Measurements from ENCODE around the gene IL6R. TPM values are rescaled to one million over a fixed set of nuclear protein-coding genes. Genes with fewer than 3 reads are reported as not detected.

IL6R gene
- total and polyA plus RNA-seq, 2 of the 4 experiments (the other 2 are of a cell fraction), result 5.3 to 9.5 TPM

- peak overlapping the region; percentile 85 for H3K18ac ChIP-seq (ENCODE audit: low read depth, low read length)
- intact Hi-C loops (cut with micrococcal nuclease), result loop anchor here (2.0 to 5.0 kb wide), 2 partner anchors 17 to 56 kb away; partner anchors contain the start of gene IL6R
- H3K27ac ChIP-seq (ENCODE audit: insufficient read depth, low read length), result peak overlapping the region; percentile 86; the same call in 1 of the 2 replicates
- H3K9me3 ChIP-seq (ENCODE audit: control insufficient read depth, insufficient read depth, low read length), result no peaks in the 10 kb centered on the region; the same call in 1 of the 2 replicates
- H3K4me3 ChIP-seq (ENCODE audit: insufficient read depth, low read depth, low read length), result no peak overlapping the region
- no peak overlapping the region for H3K9ac ChIP-seq (ENCODE audit: low read depth, low read length)
- H2BK5ac ChIP-seq (ENCODE audit: low read depth, low read length, poor library complexity, severe bottlenecking), result peak overlapping the region; percentile 76
- H2BK120ac ChIP-seq (ENCODE audit: low read depth, low read length), result peak overlapping the region; percentile 96
- H3K4me1 ChIP-seq (ENCODE audit: control insufficient read depth, insufficient read depth, low read length), result peaks cover 8% of the 10 kb centered on the region
- H2BK20ac ChIP-seq (ENCODE audit: low read depth, low read length), result peak overlapping the region; percentile 94
- no TSS peak for BruUV-seq (replicated peaks)
- ChIA-PET POLR2A (ENCODE audit: unreplicated experiment) (interaction anchor here (0.6 kb wide), 2 partner anchors 48 to 514 kb away, joined by 3 to 4 read pairs; no protein-coding TSS in a partner anchor), CTCF (interaction anchor here (1.2 to 1.4 kb wide), 2 partner anchors 13 to 44 kb away, joined by 3 to 5 read pairs; no protein-coding TSS in a partner anchor)
- dilution Hi-C loops (cut with HindIII; ENCODE audit: low sequenced_read_pairs, unreplicated experiment), result no loop called here
- 36% methylated on average over 3 of the region's 4 CpGs; no CpG with 5 or more reads in 1 of the 2 experiments for WGBS, 2 experiments (ENCODE audit: extremely low coverage in 2 of 2, insufficient read length in 1 of 2)
- no peaks in the 10 kb centered on the region for H3K79me1 ChIP-seq (ENCODE audit: low read depth in 1 of 2, low read length in 2 of 2)
- ATAC-seq (ENCODE audit: low read depth) (peak; percentile 40), DNase-seq (no peak)
- H2AK9ac ChIP-seq (replicated peaks; ENCODE audit: low read depth, low read length, poor library complexity), result peak overlapping the region; percentile 87
- no peaks in the 10 kb centered on the region for H4K20me1 ChIP-seq (ENCODE audit: insufficient read depth, low read length)
- H4K91ac ChIP-seq (ENCODE audit: insufficient read depth, low read depth, low read length), result peak overlapping the region; percentile 72
- H2BK15ac ChIP-seq (ENCODE audit: low read depth, low read length), result peak overlapping the region; percentile 95; the same call in 2 of the 3 replicates
- peak overlapping the region; percentile 97 for H3K4ac ChIP-seq (ENCODE audit: low read depth, low read length)
- H3K9me1 ChIP-seq (ENCODE audit: insufficient read depth, low read length), result peaks cover 9% of the 10 kb centered on the region
- 0 out of 2 replicates have a peak overlapping the region, but pooled peaks have one; percentile 3 for H3K4me2 ChIP-seq (ENCODE audit: low read depth, low read length)
- H2AFZ ChIP-seq (replicated peaks; ENCODE audit: low read length, poor library complexity), result peak overlapping the region; percentile 73
- peak overlapping the region; percentile 53 to 76; a peak in 3 of 4 replicates for H4K8ac ChIP-seq (ENCODE audit: low read depth in 2 of 2, low read length in 2 of 2)
- peak overlapping the region; percentile 25 for H4K5ac ChIP-seq (ENCODE audit: low read depth, low read length)
- H3K14ac ChIP-seq (replicated peaks; ENCODE audit: low read depth, low read length), result peak overlapping the region; percentile 97
- TF ChIP-seq FOS (IDR thresholded peaks at IDR 0.05; ENCODE audit: low read depth, low read length) (no peak), RAD21 (IDR thresholded peaks at IDR 0.05; ENCODE audit: low read length) (no peak), MAFK (IDR thresholded peaks at IDR 0.05; ENCODE audit: low read depth, low read length) (no peak), USF2 (IDR thresholded peaks at IDR 0.05; ENCODE audit: low read depth, low read length) (no peak), RFX5 (IDR thresholded peaks at IDR 0.05; ENCODE audit: low read depth, low read length) (no peak), CEBPB (IDR thresholded peaks at IDR 0.05; ENCODE audit: low read depth, low read length) (no peak)
- TF ChIP-seq, protein P1, sequence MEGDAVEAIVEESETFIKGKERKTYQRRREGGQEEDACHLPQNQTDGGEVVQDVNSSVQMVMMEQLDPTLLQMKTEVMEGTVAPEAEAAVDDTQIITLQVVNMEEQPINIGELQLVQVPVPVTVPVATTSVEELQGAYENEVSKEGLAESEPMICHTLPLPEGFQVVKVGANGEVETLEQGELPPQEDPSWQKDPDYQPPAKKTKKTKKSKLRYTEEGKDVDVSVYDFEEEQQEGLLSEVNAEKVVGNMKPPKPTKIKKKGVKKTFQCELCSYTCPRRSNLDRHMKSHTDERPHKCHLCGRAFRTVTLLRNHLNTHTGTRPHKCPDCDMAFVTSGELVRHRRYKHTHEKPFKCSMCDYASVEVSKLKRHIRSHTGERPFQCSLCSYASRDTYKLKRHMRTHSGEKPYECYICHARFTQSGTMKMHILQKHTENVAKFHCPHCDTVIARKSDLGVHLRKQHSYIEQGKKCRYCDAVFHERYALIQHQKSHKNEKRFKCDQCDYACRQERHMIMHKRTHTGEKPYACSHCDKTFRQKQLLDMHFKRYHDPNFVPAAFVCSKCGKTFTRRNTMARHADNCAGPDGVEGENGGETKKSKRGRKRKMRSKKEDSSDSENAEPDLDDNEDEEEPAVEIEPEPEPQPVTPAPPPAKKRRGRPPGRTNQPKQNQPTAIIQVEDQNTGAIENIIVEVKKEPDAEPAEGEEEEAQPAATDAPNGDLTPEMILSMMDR (conservative IDR thresholded peaks at IDR 0.05; ENCODE audit: low read depth, low read length), result no peak
- H2AK5ac ChIP-seq (ENCODE audit: low read depth, low read length), result peak overlapping the region; percentile 89
- in situ Hi-C loops (cut with MboI; ENCODE audit: low sequenced_read_pairs), result no loop called here
- H3K23ac ChIP-seq (ENCODE audit: low read depth, low read length), result peak overlapping the region; percentile 57
- peaks cover 23% of the 10 kb centered on the region; the same call in 1 of the 2 replicates for H3K36me3 ChIP-seq (ENCODE audit: control insufficient read depth, insufficient read depth, low read length)
- H3K27me3 ChIP-seq (ENCODE audit: control insufficient read depth, insufficient read depth, low read length), result no peaks in the 10 kb centered on the region; the same call in 1 of the 2 replicates
- H3K56ac ChIP-seq (ENCODE audit: extremely low read depth, insufficient read depth, low read length), result no peak overlapping the region; the same call in 1 of the 2 replicates
Observed at GRCh38 chr1:154463512-154463990, 58.4 kb downstream of the IL6R start.

Measured in IMR-90 (cell line).